Measurements from ENCODE around the gene PLB1.

DNA sequence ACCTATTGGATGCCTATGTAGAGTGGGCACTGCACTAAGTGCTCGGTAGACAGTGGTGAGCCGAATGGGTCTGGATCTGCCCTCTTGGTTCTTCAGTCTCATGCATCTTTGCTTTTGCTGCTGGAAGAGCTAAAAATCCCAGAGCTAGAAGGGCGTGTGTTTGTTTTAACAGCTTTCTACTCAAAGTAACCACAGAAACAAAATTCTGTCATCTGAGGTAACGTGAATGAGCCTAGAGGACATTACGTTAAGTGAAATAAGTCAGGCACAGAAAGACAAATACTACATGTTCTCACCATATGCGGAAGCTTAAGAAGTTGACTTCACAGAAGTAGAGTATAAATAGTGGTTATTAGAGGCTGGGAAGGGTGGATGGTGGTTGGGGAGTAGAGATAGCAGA, 119.8 kb downstream of the PLB1 start:
- TF ChIP-seq, protein P1, sequence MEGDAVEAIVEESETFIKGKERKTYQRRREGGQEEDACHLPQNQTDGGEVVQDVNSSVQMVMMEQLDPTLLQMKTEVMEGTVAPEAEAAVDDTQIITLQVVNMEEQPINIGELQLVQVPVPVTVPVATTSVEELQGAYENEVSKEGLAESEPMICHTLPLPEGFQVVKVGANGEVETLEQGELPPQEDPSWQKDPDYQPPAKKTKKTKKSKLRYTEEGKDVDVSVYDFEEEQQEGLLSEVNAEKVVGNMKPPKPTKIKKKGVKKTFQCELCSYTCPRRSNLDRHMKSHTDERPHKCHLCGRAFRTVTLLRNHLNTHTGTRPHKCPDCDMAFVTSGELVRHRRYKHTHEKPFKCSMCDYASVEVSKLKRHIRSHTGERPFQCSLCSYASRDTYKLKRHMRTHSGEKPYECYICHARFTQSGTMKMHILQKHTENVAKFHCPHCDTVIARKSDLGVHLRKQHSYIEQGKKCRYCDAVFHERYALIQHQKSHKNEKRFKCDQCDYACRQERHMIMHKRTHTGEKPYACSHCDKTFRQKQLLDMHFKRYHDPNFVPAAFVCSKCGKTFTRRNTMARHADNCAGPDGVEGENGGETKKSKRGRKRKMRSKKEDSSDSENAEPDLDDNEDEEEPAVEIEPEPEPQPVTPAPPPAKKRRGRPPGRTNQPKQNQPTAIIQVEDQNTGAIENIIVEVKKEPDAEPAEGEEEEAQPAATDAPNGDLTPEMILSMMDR (IDR thresholded peaks at IDR 0.05), result no peak
- TF ChIP-seq POLR2A (IDR thresholded peaks at IDR 0.05) (no peak), POLR2AphosphoS5 (IDR thresholded peaks at IDR 0.05) (no peak)
